Measurements from ENCODE around the gene KHNYN. TPM values are rescaled to one million over a fixed set of nuclear protein-coding genes. Genes with fewer than 3 reads are reported as not detected.

Gene KHNYN
- total RNA-seq: 128 and 167 TPM in 2 replicates

GRCh38 chr14:24429395-24430142 lies at the start of gene KHNYN, which contains the start of gene CBLN3:
Gene KHNYN, plus strand, starts transcription at chr14:24429954. Its CDS starts 777 bp downstream, at chr14:24430731.
Gene CBLN3, minus strand, starts transcription at chr14:24429668. Its CDS starts 614 bp downstream, at chr14:24429054.
- Histone ChIP-seq H3K4me3 (ENCODE audit: low read depth, low read length) (peak within 1 kb of the TSS; percentile 78), H3K27me3 (ENCODE audit: control insufficient read depth, insufficient read depth, low read length) (no peaks in the 10 kb centered on the region), H3K36me3 (ENCODE audit: control insufficient read depth, insufficient read depth, low read length) (peaks cover 17% of the 10 kb centered on the region)
- no peak for TF ChIP-seq CTCF (IDR thresholded peaks at IDR 0.05; ENCODE audit: insufficient read depth, low read length, severe bottlenecking)
- peak; percentile 75 for DNase-seq (ENCODE audit: low read depth)
- no peak for FAIRE-seq

GRCh38 chr14:24381363-24382063 lies 48.2 kb upstream of the KHNYN start:
- no peak for DNase-seq (ENCODE audit: low read depth)
- TF ChIP-seq CTCF (IDR thresholded peaks at IDR 0.05; ENCODE audit: insufficient read depth, low read length, severe bottlenecking): no peak
- Histone ChIP-seq H3K4me3 (ENCODE audit: low read depth, low read length) (no peak overlapping the region), H3K36me3 (ENCODE audit: control insufficient read depth, insufficient read depth, low read length) (no peaks in the 10 kb centered on the region), H3K27me3 (ENCODE audit: control insufficient read depth, insufficient read depth, low read length) (no peaks in the 10 kb centered on the region)
- no peak for FAIRE-seq

- H3K36me3 ChIP-seq (ENCODE audit: control insufficient read depth, insufficient read depth, low read length): no peaks in the 10 kb centered on the region
- FAIRE-seq (no peak), DNase-seq (ENCODE audit: low read depth) (no peak)
- H3K27me3 ChIP-seq (ENCODE audit: control insufficient read depth, insufficient read depth, low read length): no peaks in the 10 kb centered on the region
- no peak for TF ChIP-seq CTCF (IDR thresholded peaks at IDR 0.05; ENCODE audit: insufficient read depth, low read length, severe bottlenecking)
- no peak overlapping the region for H3K4me3 ChIP-seq (ENCODE audit: low read depth, low read length)
Measured at GRCh38 chr14:24382064-24382371, 47.7 kb upstream of the KHNYN start.

- H3K4me3 ChIP-seq (ENCODE audit: low read depth, low read length): no peak overlapping the region
- DNase-seq (ENCODE audit: low read depth) (no peak), FAIRE-seq (no peak)
Measured at GRCh38 chr14:24384169-24384568, 45.6 kb upstream of the KHNYN start.

GRCh38 chr14:24385524-24385923 lies 44.2 kb upstream of the KHNYN start:
- Histone ChIP-seq H3K27me3 (ENCODE audit: control insufficient read depth, insufficient read depth, low read length) (no peaks in the 10 kb centered on the region), H3K4me3 (ENCODE audit: low read depth, low read length) (no peak overlapping the region), H3K36me3 (ENCODE audit: control insufficient read depth, insufficient read depth, low read length) (no peaks in the 10 kb centered on the region)
- DNase-seq (ENCODE audit: low read depth) (no peak), FAIRE-seq (no peak)
- TF ChIP-seq CTCF (IDR thresholded peaks at IDR 0.05; ENCODE audit: insufficient read depth, low read length, severe bottlenecking): no peak

More at GRCh38 chr14:24384169-24384568, 45.6 kb upstream of the KHNYN start:
- Histone ChIP-seq H3K36me3 (ENCODE audit: control insufficient read depth, insufficient read depth, low read length) (no peaks in the 10 kb centered on the region), H3K27me3 (ENCODE audit: control insufficient read depth, insufficient read depth, low read length) (no peaks in the 10 kb centered on the region)
- no peak for TF ChIP-seq CTCF (IDR thresholded peaks at IDR 0.05; ENCODE audit: insufficient read depth, low read length, severe bottlenecking)
